Liver (tissue), 3 donors: Measurements from ENCODE around the gene HES6.

ENCODE experiments used
- EGR1 ChIP-seq, 2 donors: IDR thresholded peaks; 2 replicates each; pipeline ENCODE4 v1.6.1; 2016 to 2018; ENCODE audit warnings: antibody characterized with exemption in 2 of 2, low read depth in 2 of 2
- GABPA ChIP-seq, 2 donors: IDR thresholded peaks in 1 of 2; conservative IDR thresholded peaks in 1 of 2; 2 replicates each; pipeline ENCODE4 v1.6.1; 2016; ENCODE audit warnings: antibody characterized with exemption in 2 of 2, mild to moderate bottlenecking in 1 of 2, moderate library complexity in 1 of 2
- HNF4A ChIP-seq, 2 donors: conservative IDR thresholded peaks; 2 replicates each; pipeline ENCODE4 v1.6.1; 2016; ENCODE audit warnings: antibody characterized with exemption in 2 of 2, mild to moderate bottlenecking in 2 of 2
- HNF4G ChIP-seq: IDR thresholded peaks from 2 replicates; pipeline ENCODE4 v1.6.1; 2016; ENCODE audit warnings: antibody characterized with exemption
- JUND ChIP-seq, 2 donors: IDR thresholded peaks; 2 replicates each; pipeline ENCODE4 v1.6.1; 2016; ENCODE audit warnings: antibody characterized with exemption in 2 of 2
- RAD21 ChIP-seq, 2 donors: IDR thresholded peaks; 2 replicates each; pipeline ENCODE4 v1.6.1; 2016; ENCODE audit warnings: antibody characterized with exemption in 2 of 2, mild to moderate bottlenecking in 2 of 2
- SP1 ChIP-seq: IDR thresholded peaks from 2 replicates; pipeline ENCODE4 v1.6.1; 2018; ENCODE audit warnings: antibody characterized with exemption, mild to moderate bottlenecking
- TAF1 ChIP-seq: conservative IDR thresholded peaks from 2 replicates; pipeline ENCODE4 v1.6.1; 2016; ENCODE audit warnings: antibody characterized with exemption, mild to moderate bottlenecking
- YY1 ChIP-seq: IDR thresholded peaks from 2 replicates; pipeline ENCODE4 v1.6.1; 2016; ENCODE audit warnings: antibody characterized with exemption, mild to moderate bottlenecking
- TF ChIP-seq, protein P1 (sequence below): fragments of 150-350 bp; IDR thresholded peaks from 2 replicates; pipeline ENCODE4 v1.5.1; 2017; ENCODE audit warnings: improper control_type of control experiment, low read depth, low read length; ENCODE audit not compliant: missing input control
- TF ChIP-seq, protein P2 (sequence below): IDR thresholded peaks from 2 replicates; pipeline ENCODE4 v1.6.1; 2016; ENCODE audit warnings: antibody characterized with exemption, mild to moderate bottlenecking
- TF ChIP-seq, protein P3 (sequence below): IDR thresholded peaks from 2 replicates; pipeline ENCODE4 v1.6.1; 2016; ENCODE audit warnings: antibody characterized with exemption
- TF ChIP-seq, protein P4 (sequence below): IDR thresholded peaks from 2 replicates; pipeline ENCODE4 v1.6.1; 2016; ENCODE audit warnings: antibody characterized with exemption
- TF ChIP-seq, protein P5 (sequence below): IDR thresholded peaks from 2 replicates; pipeline ENCODE4 v1.6.1; 2016; ENCODE audit warnings: antibody characterized with exemption
- donor health status: healthy.
- donor health status: healthy.

DNA sequence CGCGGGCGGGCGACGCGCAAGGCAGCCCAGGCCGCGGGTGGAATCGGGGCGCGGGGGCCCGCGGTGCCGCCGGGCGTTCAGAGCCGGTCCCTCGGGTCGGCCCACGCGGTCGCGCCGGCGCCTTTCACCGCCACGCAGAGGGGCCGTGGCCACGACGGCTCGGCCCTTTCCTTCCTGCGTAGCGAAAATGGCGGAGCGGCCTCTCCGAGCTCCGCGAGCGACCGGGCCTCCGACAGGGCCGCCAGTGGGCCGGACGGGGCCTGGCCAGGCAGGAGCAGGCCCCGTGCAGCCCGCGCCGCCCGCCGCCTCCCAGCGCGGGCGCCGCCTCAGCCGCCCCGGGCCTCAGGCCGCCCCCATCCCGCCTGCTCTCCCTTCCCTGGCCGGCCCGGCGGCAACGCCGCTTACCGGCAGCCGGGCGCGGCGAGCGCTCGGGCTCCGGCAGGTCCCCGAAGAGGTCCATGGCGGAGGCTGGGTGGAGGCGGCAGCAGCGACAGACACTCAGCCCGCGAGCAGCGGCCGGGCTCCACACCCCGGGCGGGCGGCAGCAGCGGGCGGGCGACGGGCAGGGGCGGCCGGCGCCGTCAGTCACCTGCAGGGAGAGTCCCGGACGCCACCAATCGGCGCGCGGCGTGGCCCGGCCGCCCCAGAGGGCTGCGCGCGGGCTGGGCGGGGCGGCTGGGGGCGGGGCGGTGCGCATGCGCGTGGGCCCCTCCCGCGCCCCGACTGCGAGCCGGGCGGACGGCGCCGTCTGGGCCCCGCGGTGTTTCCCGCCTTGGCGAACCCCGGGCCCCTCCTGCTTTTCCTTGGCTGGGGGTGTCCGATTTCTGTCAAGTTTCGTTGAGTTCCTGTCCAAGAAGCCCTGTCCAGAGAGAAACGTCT is 36.5 kb downstream of the HES6 start, which contains the start of gene ILKAP:
- TF ChIP-seq, protein P1, sequence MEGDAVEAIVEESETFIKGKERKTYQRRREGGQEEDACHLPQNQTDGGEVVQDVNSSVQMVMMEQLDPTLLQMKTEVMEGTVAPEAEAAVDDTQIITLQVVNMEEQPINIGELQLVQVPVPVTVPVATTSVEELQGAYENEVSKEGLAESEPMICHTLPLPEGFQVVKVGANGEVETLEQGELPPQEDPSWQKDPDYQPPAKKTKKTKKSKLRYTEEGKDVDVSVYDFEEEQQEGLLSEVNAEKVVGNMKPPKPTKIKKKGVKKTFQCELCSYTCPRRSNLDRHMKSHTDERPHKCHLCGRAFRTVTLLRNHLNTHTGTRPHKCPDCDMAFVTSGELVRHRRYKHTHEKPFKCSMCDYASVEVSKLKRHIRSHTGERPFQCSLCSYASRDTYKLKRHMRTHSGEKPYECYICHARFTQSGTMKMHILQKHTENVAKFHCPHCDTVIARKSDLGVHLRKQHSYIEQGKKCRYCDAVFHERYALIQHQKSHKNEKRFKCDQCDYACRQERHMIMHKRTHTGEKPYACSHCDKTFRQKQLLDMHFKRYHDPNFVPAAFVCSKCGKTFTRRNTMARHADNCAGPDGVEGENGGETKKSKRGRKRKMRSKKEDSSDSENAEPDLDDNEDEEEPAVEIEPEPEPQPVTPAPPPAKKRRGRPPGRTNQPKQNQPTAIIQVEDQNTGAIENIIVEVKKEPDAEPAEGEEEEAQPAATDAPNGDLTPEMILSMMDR, result no peak
- TF ChIP-seq RAD21 (IDR thresholded peaks at IDR 0.05), result no peak
- TF ChIP-seq, protein P2, sequence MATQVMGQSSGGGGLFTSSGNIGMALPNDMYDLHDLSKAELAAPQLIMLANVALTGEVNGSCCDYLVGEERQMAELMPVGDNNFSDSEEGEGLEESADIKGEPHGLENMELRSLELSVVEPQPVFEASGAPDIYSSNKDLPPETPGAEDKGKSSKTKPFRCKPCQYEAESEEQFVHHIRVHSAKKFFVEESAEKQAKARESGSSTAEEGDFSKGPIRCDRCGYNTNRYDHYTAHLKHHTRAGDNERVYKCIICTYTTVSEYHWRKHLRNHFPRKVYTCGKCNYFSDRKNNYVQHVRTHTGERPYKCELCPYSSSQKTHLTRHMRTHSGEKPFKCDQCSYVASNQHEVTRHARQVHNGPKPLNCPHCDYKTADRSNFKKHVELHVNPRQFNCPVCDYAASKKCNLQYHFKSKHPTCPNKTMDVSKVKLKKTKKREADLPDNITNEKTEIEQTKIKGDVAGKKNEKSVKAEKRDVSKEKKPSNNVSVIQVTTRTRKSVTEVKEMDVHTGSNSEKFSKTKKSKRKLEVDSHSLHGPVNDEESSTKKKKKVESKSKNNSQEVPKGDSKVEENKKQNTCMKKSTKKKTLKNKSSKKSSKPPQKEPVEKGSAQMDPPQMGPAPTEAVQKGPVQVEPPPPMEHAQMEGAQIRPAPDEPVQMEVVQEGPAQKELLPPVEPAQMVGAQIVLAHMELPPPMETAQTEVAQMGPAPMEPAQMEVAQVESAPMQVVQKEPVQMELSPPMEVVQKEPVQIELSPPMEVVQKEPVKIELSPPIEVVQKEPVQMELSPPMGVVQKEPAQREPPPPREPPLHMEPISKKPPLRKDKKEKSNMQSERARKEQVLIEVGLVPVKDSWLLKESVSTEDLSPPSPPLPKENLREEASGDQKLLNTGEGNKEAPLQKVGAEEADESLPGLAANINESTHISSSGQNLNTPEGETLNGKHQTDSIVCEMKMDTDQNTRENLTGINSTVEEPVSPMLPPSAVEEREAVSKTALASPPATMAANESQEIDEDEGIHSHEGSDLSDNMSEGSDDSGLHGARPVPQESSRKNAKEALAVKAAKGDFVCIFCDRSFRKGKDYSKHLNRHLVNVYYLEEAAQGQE, result no peak
- TF ChIP-seq, protein P3, sequence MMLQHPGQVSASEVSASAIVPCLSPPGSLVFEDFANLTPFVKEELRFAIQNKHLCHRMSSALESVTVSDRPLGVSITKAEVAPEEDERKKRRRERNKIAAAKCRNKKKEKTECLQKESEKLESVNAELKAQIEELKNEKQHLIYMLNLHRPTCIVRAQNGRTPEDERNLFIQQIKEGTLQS, result no peak
- TF ChIP-seq, protein P4, sequence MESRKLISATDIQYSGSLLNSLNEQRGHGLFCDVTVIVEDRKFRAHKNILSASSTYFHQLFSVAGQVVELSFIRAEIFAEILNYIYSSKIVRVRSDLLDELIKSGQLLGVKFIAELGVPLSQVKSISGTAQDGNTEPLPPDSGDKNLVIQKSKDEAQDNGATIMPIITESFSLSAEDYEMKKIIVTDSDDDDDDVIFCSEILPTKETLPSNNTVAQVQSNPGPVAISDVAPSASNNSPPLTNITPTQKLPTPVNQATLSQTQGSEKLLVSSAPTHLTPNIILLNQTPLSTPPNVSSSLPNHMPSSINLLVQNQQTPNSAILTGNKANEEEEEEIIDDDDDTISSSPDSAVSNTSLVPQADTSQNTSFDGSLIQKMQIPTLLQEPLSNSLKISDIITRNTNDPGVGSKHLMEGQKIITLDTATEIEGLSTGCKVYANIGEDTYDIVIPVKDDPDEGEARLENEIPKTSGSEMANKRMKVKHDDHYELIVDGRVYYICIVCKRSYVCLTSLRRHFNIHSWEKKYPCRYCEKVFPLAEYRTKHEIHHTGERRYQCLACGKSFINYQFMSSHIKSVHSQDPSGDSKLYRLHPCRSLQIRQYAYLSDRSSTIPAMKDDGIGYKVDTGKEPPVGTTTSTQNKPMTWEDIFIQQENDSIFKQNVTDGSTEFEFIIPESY, result no peak
- TF ChIP-seq, protein P5, sequence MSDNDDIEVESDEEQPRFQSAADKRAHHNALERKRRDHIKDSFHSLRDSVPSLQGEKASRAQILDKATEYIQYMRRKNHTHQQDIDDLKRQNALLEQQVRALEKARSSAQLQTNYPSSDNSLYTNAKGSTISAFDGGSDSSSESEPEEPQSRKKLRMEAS, result no peak
- no peak for TF ChIP-seq TAF1
- no peak for TF ChIP-seq SP1
- TF ChIP-seq YY1, result no peak
- TF ChIP-seq JUND (IDR thresholded peaks at IDR 0.05), result no peak
- TF ChIP-seq EGR1 (IDR thresholded peaks at IDR 0.05; ENCODE audit: low read depth in 2 of 2), result no peak
- no peak for TF ChIP-seq GABPA (IDR thresholded peaks at IDR 0.05 in 1 of 2, conservative IDR thresholded peaks at IDR 0.05 in 1 of 2)
- TF ChIP-seq HNF4G, result no peak
- no peak for TF ChIP-seq HNF4A (conservative IDR thresholded peaks at IDR 0.05)
